GM12872 (cell line): ENCODE measurements around the gene ARHGAP18.

Experiments
- CTCF ChIP-seq: IDR thresholded peaks from 3 replicates; pipeline ENCODE4 v1.5.1; 2011; ENCODE audit warnings: low read depth, mild to moderate bottlenecking, low read length, moderate library complexity; ENCODE audit not compliant: insufficient read depth

Gene ARHGAP18, protein sequence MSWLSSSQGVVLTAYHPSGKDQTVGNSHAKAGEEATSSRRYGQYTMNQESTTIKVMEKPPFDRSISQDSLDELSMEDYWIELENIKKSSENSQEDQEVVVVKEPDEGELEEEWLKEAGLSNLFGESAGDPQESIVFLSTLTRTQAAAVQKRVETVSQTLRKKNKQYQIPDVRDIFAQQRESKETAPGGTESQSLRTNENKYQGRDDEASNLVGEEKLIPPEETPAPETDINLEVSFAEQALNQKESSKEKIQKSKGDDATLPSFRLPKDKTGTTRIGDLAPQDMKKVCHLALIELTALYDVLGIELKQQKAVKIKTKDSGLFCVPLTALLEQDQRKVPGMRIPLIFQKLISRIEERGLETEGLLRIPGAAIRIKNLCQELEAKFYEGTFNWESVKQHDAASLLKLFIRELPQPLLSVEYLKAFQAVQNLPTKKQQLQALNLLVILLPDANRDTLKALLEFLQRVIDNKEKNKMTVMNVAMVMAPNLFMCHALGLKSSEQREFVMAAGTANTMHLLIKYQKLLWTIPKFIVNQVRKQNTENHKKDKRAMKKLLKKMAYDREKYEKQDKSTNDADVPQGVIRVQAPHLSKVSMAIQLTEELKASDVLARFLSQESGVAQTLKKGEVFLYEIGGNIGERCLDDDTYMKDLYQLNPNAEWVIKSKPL

GRCh38 chr6:129709769-129710449, at the start of gene ARHGAP18:
Gene ARHGAP18, minus strand, starts transcription at chr6:129710177. Its CDS starts 41 bp downstream, at chr6:129710136.
- TF ChIP-seq CTCF: no peak

GRCh38 chr6:129755787-129756186, 45.8 kb upstream of the ARHGAP18 start:
- no peak for TF ChIP-seq CTCF

GRCh38 chr6:129754750-129755149, 44.8 kb upstream of the ARHGAP18 start:
- TF ChIP-seq CTCF: no peak

GRCh38 chr6:129753422-129753821, 43.4 kb upstream of the ARHGAP18 start:
- no peak for TF ChIP-seq CTCF

- no peak for TF ChIP-seq CTCF
Observed at GRCh38 chr6:129751384-129751783, 41.4 kb upstream of the ARHGAP18 start.

- no peak for TF ChIP-seq CTCF
Observed at GRCh38 chr6:129750360-129750759, 40.4 kb upstream of the ARHGAP18 start.

DNA sequence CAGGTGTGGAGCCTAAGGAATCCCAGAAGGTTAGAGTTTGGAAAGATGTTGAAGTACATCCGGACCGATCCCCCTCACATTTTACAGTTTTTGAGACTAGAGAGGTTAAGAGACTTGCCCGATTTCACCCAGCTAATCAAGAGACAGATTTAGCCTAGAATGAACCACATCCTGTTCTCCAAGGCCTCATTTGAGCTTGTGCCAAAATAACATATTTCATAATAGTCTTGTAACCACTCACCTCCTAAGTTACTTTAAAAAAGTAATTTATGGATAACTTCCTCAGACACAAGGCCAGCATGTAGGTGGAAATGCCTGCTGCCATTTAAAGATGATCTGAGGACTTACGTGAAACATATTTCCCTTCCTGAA, 39.8 kb upstream of the ARHGAP18 start:
- no peak for TF ChIP-seq CTCF
